ENCODE measurements around the gene KCNQ5. TPM values are rescaled to one million over a fixed set of nuclear protein-coding genes. Genes with fewer than 3 reads are reported as not detected.

Gene KCNQ5
- total and polyA plus RNA-seq, 2 donors (not counting 1 experiment from before 2014, with no cell fraction given): 0.74 to 4.6 TPM

- no peak overlapping the region for H3K4me3 ChIP-seq (replicated peaks in 1 of 4; ENCODE audit: control extremely low read depth in 1 of 4, insufficient read depth in 1 of 4, low read depth in 3 of 4, low read length in 4 of 4)
- TF ChIP-seq CTCF (conservative IDR thresholded peaks at IDR 0.05 in 1 of 2, IDR thresholded peaks at IDR 0.05 in 1 of 2; ENCODE audit: low read depth in 1 of 2, low read length in 2 of 2): no peak
- no peak for TF ChIP-seq EZH2 (IDR thresholded peaks at IDR 0.05; ENCODE audit: low read length, missing control alignments)
- no peaks in the 10 kb centered on the region for H3K36me3 ChIP-seq (ENCODE audit: control insufficient read depth, insufficient read depth, low read length)
- H3K4me2 ChIP-seq (ENCODE audit: extremely low read depth, insufficient read depth, low read length): no peak overlapping the region
- H3K27me3 ChIP-seq (ENCODE audit: control insufficient read depth, insufficient read depth, low read length): no peaks in the 10 kb centered on the region
- DNase-seq (ENCODE audit: low read depth in 2 of 2): no peak
- no peaks in the 10 kb centered on the region for H3K4me1 ChIP-seq (ENCODE audit: control insufficient read depth, extremely low read depth, insufficient read depth, low read length)
- no peak overlapping the region for H2AFZ ChIP-seq (ENCODE audit: low read length)
- H3K9ac ChIP-seq (ENCODE audit: insufficient read depth, low read length): no peak overlapping the region
- no peaks in the 10 kb centered on the region for H4K20me1 ChIP-seq (ENCODE audit: control insufficient read depth, extremely low read depth, insufficient read depth, low read length)
- no peak overlapping the region for H3K27ac ChIP-seq (ENCODE audit: insufficient read depth, low read length)
- no peaks in the 10 kb centered on the region for H3K9me3 ChIP-seq (ENCODE audit: control insufficient read depth, insufficient read depth, low read depth, low read length)
- H3K79me2 ChIP-seq (ENCODE audit: control insufficient read depth, insufficient read depth, low read length): no peaks in the 10 kb centered on the region
Observed at GRCh38 chr6:73000460-73000859, 378.6 kb downstream of the KCNQ5 start.

GRCh38 chr6:73002588-73002987, 380.7 kb downstream of the KCNQ5 start:
- no peak for DNase-seq (ENCODE audit: low read depth in 2 of 2)
- no peaks in the 10 kb centered on the region for H3K4me1 ChIP-seq (ENCODE audit: control insufficient read depth, extremely low read depth, insufficient read depth, low read length)
- H3K27me3 ChIP-seq (ENCODE audit: control insufficient read depth, insufficient read depth, low read length): no peaks in the 10 kb centered on the region
- no peaks in the 10 kb centered on the region for H3K79me2 ChIP-seq (ENCODE audit: control insufficient read depth, insufficient read depth, low read length)
- H3K4me3 ChIP-seq (replicated peaks in 1 of 4; ENCODE audit: control extremely low read depth in 1 of 4, insufficient read depth in 1 of 4, low read depth in 3 of 4, low read length in 4 of 4): no peak overlapping the region
- H3K9me3 ChIP-seq (ENCODE audit: control insufficient read depth, insufficient read depth, low read depth, low read length): no peaks in the 10 kb centered on the region
- H3K27ac ChIP-seq (ENCODE audit: insufficient read depth, low read length): no peak overlapping the region
- H3K36me3 ChIP-seq (ENCODE audit: control insufficient read depth, insufficient read depth, low read length): no peaks in the 10 kb centered on the region
- no peak overlapping the region for H3K9ac ChIP-seq (ENCODE audit: insufficient read depth, low read length)
- H3K4me2 ChIP-seq (ENCODE audit: extremely low read depth, insufficient read depth, low read length): no peak overlapping the region
- no peak overlapping the region for H2AFZ ChIP-seq (ENCODE audit: low read length)
- TF ChIP-seq CTCF (conservative IDR thresholded peaks at IDR 0.05 in 1 of 2, IDR thresholded peaks at IDR 0.05 in 1 of 2; ENCODE audit: low read depth in 1 of 2, low read length in 2 of 2) (no peak), EZH2 (IDR thresholded peaks at IDR 0.05; ENCODE audit: low read length, missing control alignments) (no peak)
- no peaks in the 10 kb centered on the region for H4K20me1 ChIP-seq (ENCODE audit: control insufficient read depth, extremely low read depth, insufficient read depth, low read length)

GRCh38 chr6:73003302-73003701, 381.4 kb downstream of the KCNQ5 start:
- Histone ChIP-seq H2AFZ (ENCODE audit: low read length) (no peak overlapping the region), H3K79me2 (ENCODE audit: control insufficient read depth, insufficient read depth, low read length) (no peaks in the 10 kb centered on the region), H3K36me3 (ENCODE audit: control insufficient read depth, insufficient read depth, low read length) (no peaks in the 10 kb centered on the region), H3K9ac (ENCODE audit: insufficient read depth, low read length) (no peak overlapping the region), H3K9me3 (ENCODE audit: control insufficient read depth, insufficient read depth, low read depth, low read length) (no peaks in the 10 kb centered on the region), H3K4me2 (ENCODE audit: extremely low read depth, insufficient read depth, low read length) (no peak overlapping the region), H3K4me3 (replicated peaks in 1 of 4; ENCODE audit: control extremely low read depth in 1 of 4, insufficient read depth in 1 of 4, low read depth in 3 of 4, low read length in 4 of 4) (no peak overlapping the region), H4K20me1 (ENCODE audit: control insufficient read depth, extremely low read depth, insufficient read depth, low read length) (no peaks in the 10 kb centered on the region), H3K27me3 (ENCODE audit: control insufficient read depth, insufficient read depth, low read length) (no peaks in the 10 kb centered on the region), H3K27ac (ENCODE audit: insufficient read depth, low read length) (no peak overlapping the region), H3K4me1 (ENCODE audit: control insufficient read depth, extremely low read depth, insufficient read depth, low read length) (no peaks in the 10 kb centered on the region)
- TF ChIP-seq CTCF (conservative IDR thresholded peaks at IDR 0.05 in 1 of 2, IDR thresholded peaks at IDR 0.05 in 1 of 2; ENCODE audit: low read depth in 1 of 2, low read length in 2 of 2) (no peak), EZH2 (IDR thresholded peaks at IDR 0.05; ENCODE audit: low read length, missing control alignments) (no peak)
- DNase-seq (ENCODE audit: low read depth in 2 of 2): no peak
